Breast epithelium (tissue), 3 donors: ENCODE results near the gene RASL10B.

Experiments
- CTCF ChIP-seq, 3 donors: fragments of 450-650 bp; IDR thresholded peaks; one replicate each; pipeline ENCODE4 v1.5.1; 2016 to 2017; ENCODE audit warnings: antibody characterized with exemption in 3 of 3, mild to moderate bottlenecking in 3 of 3, moderate library complexity in 3 of 3
- POLR2AphosphoS5 ChIP-seq, 3 donors: sonication (generic); formaldehyde crosslinking; IDR thresholded peaks; one replicate each; pipeline ENCODE4 v1.6.1; 2017; ENCODE audit warnings: antibody characterized with exemption in 3 of 3

- TF ChIP-seq CTCF (IDR thresholded peaks at IDR 0.05) (no peak), POLR2AphosphoS5 (IDR thresholded peaks at IDR 0.05) (no peak)
Measured at GRCh38 chr17:35735036-35735805, 3.8 kb downstream of the RASL10B start.
